GM12878 (cell line): Measurements from ENCODE around the gene PILRB. TPM values are rescaled to one million over a fixed set of nuclear protein-coding genes. Genes with fewer than 3 reads are reported as not detected.
A peak's percentile ranks its signal among the peaks of the same experiment; 100 is the strongest.

Experiments used
- BACH1 ChIP-seq: fragments of 450-650 bp; IDR thresholded peaks from 2 replicates; pipeline ENCODE4 v1.6.1; 2017; ENCODE audit warnings: mild to moderate bottlenecking, borderline replicate concordance
- BCL3 ChIP-seq: IDR thresholded peaks from 2 replicates; pipeline ENCODE4 v1.6.1; 2011; ENCODE audit warnings: borderline replicate concordance, low read depth, mild to moderate bottlenecking, moderate library complexity, low read length; ENCODE audit not compliant: insufficient read depth, poor library complexity, severe bottlenecking
- CBFB ChIP-seq: IDR thresholded peaks from 2 replicates; pipeline ENCODE4 v1.6.1; 2016; ENCODE audit warnings: antibody characterized with exemption, low read depth
- CHD4 ChIP-seq: fragments of 200-600 bp; sonication (generic); IDR thresholded peaks from 2 replicates; pipeline ENCODE4 v1.6.1; 2016; ENCODE audit warnings: mild to moderate bottlenecking
- CREB1 ChIP-seq: IDR thresholded peaks from 2 replicates; pipeline ENCODE4 v1.6.1; 2012; ENCODE audit warnings: low read depth, mild to moderate bottlenecking, inconsistent platforms
- EED ChIP-seq: sonication (generic); IDR thresholded peaks from 2 replicates; pipeline ENCODE4 v1.6.1; 2016; ENCODE audit warnings: antibody characterized with exemption, low read depth
- EGR1 ChIP-seq, 2 experiments: IDR thresholded peaks; 1 replicate in 1 of 2; 2 replicates in 1 of 2; pipeline ENCODE4 v1.6.1; 2011 to 2012; ENCODE audit warnings: low read depth in 2 of 2, low read length in 2 of 2, borderline replicate concordance in 1 of 2, mild to moderate bottlenecking in 1 of 2, moderate library complexity in 1 of 2
- EP300 ChIP-seq, 2 experiments: fragments of 150-350 bp in 1 of 2; IDR thresholded peaks; 2 replicates each; pipeline ENCODE4 v1.6.1; 2011 to 2012; ENCODE audit warnings: low read depth in 2 of 2, low read length in 2 of 2, borderline replicate concordance in 1 of 2, improper control_type of control experiment in 1 of 2, inconsistent platforms in 1 of 2; ENCODE audit not compliant: control insufficient read depth in 1 of 2
- GABPA ChIP-seq: IDR thresholded peaks from 2 replicates; pipeline ENCODE4 v1.6.1; 2014; ENCODE audit warnings: antibody characterized with exemption, low read depth, mild to moderate bottlenecking, inconsistent platforms
- IKZF1 ChIP-seq: fragments of 450-650 bp; conservative IDR thresholded peaks from 2 replicates; pipeline ENCODE4 v1.6.1; 2017; ENCODE audit warnings: antibody characterized with exemption, mild to moderate bottlenecking
- IRF4 ChIP-seq: IDR thresholded peaks from 2 replicates; pipeline ENCODE4 v1.6.1; 2011; ENCODE audit warnings: low read depth, low read length
- NBN ChIP-seq: fragments of 450-650 bp; IDR thresholded peaks from 2 replicates; pipeline ENCODE4 v1.6.1; 2016
- NFIC ChIP-seq: IDR thresholded peaks from 2 replicates; pipeline ENCODE4 v1.6.1; 2012; ENCODE audit warnings: low read depth, mild to moderate bottlenecking, inconsistent platforms, low read length, moderate library complexity
- NR2F1 ChIP-seq: fragments of 450-650 bp; conservative IDR thresholded peaks from 2 replicates; pipeline ENCODE4 v1.6.1; 2017; ENCODE audit warnings: mild to moderate bottlenecking
- PBX3 ChIP-seq: IDR thresholded peaks from 2 replicates; pipeline ENCODE4 v1.6.1; 2011; ENCODE audit warnings: mild to moderate bottlenecking, low read depth, low read length, moderate library complexity; ENCODE audit not compliant: insufficient replicate concordance
- PML ChIP-seq: IDR thresholded peaks from 2 replicates; pipeline ENCODE4 v1.6.1; 2012; ENCODE audit warnings: low read length, inconsistent platforms
- POLR2AphosphoS5 ChIP-seq: IDR thresholded peaks from 2 replicates; pipeline ENCODE4 v1.6.1; 2011; ENCODE audit warnings: mild to moderate bottlenecking, low read length, inconsistent platforms
- RELB ChIP-seq: fragments of 450-650 bp; IDR thresholded peaks from 2 replicates; pipeline ENCODE4 v1.6.1; 2017; ENCODE audit warnings: low read depth, mild to moderate bottlenecking, moderate library complexity
- SKIL ChIP-seq: fragments of 450-650 bp; IDR thresholded peaks from 2 replicates; pipeline ENCODE4 v1.6.1; 2017; ENCODE audit warnings: mild to moderate bottlenecking, low read depth, inconsistent platforms; ENCODE audit not compliant: poor library complexity, severe bottlenecking
- SMAD5 ChIP-seq: IDR thresholded peaks from 2 replicates; pipeline ENCODE4 v1.6.1; 2016; ENCODE audit warnings: antibody characterized with exemption, low read depth
- SP1 ChIP-seq: IDR thresholded peaks from one replicate; pipeline ENCODE4 v1.6.1; 2011; ENCODE audit warnings: low read depth, low read length
- SPI1 ChIP-seq: IDR thresholded peaks from 2 replicates; pipeline ENCODE4 v1.6.1; 2011; ENCODE audit warnings: low read depth, mild to moderate bottlenecking, low read length, moderate library complexity, borderline replicate concordance; ENCODE audit not compliant: insufficient read depth
- TCF12 ChIP-seq: IDR thresholded peaks from 2 replicates; pipeline ENCODE4 v1.6.1; 2011; ENCODE audit warnings: low read depth, mild to moderate bottlenecking, low read length
- WRNIP1 ChIP-seq: IDR thresholded peaks from 2 replicates; pipeline ENCODE4 v1.6.1; 2011; ENCODE audit warnings: low read depth, low read length, improper control_type of control experiment, borderline replicate concordance
- ZNF217 ChIP-seq: fragments of 450-650 bp; IDR thresholded peaks from 2 replicates; pipeline ENCODE4 v1.6.1; 2017; ENCODE audit warnings: antibody characterized with exemption, mild to moderate bottlenecking
- polyA plus RNA-seq, 11 experiments: library from polyadenylated mRNA; depleted of rRNA in 4 of 11; unstranded in 6 of 11; stranded (reverse) in 5 of 11; fragments of >200 nt; fragmentation: Nextera tagmentation in 4 of 11; fragmentation: Illumina TruSeq in 1 of 11; extraction: Ambion mirVana in 4 of 11; extraction: Trizol in 1 of 11; gene quantifications; 1 replicate in 1 of 11; 2 replicates in 10 of 11; pipeline versions ENCODE4 v1.2.1 to v1.2.3, GENCODE V29; 2011 to 2016; ENCODE audit warnings: inconsistent platforms in 2 of 11, missing spikeins in 2 of 11, low read depth in 1 of 11
- total RNA-seq, 4 experiments: library from RNA; depleted of rRNA in 3 of 4; stranded (reverse); fragments of >200 nt in 3 of 4; fragmentation: Illumina TruSeq in 1 of 4; extraction: Trizol in 1 of 4; gene quantifications; 2 replicates each; pipeline versions ENCODE4 v1.2.1 to v1.2.3, GENCODE V29; 2013 to 2021

Gene PILRB
- total and polyA plus RNA-seq, 10 of the 15 experiments (the other 5 are each of a cell fraction or from before 2014, with no cell fraction given), result 2.6 to 50.3 (median 22.0) TPM

GRCh38 chr7:100366411-100367250, 8.7 kb downstream of the PILRB start (continued):
- no peak for TF ChIP-seq PML
- 0 out of 4 replicates have a peak, but pooled peaks of 1 of the 2 experiments have one; percentile 28 for TF ChIP-seq EP300 (IDR thresholded peaks at IDR 0.05; ENCODE audit: borderline replicate concordance in 1 of 2, control insufficient read depth in 1 of 2, low read depth in 2 of 2, low read length in 2 of 2)
- peak; percentile 65 for TF ChIP-seq CBFB
- peak; percentile 66; the same call in 1 of the 2 replicates for TF ChIP-seq POLR2AphosphoS5
- no peak for TF ChIP-seq SMAD5
- TF ChIP-seq CREB1, result peak; percentile 81
- TF ChIP-seq NFIC, result no peak
- peak; percentile 88 for TF ChIP-seq RELB
- TF ChIP-seq EED, result peak; percentile 79
- no peak for TF ChIP-seq TCF12
- TF ChIP-seq BACH1, result peak; percentile 57; the same call in 1 of the 2 replicates
- peak; percentile 67 for TF ChIP-seq SKIL
- TF ChIP-seq IKZF1, result peak; percentile 86
- TF ChIP-seq NR2F1, result peak; percentile 82
- peak; percentile 72 to 99 for TF ChIP-seq EGR1 (IDR thresholded peaks at IDR 0.05; ENCODE audit: borderline replicate concordance in 1 of 2, low read depth in 2 of 2, low read length in 2 of 2)
- TF ChIP-seq NBN, result peak; percentile 92
- no peak for TF ChIP-seq SPI1
- peak; percentile 40 for TF ChIP-seq SP1
- 0 out of 2 replicates have a peak, but pooled peaks have one; percentile 25 for TF ChIP-seq ZNF217
- peak; percentile 63 for TF ChIP-seq BCL3
- no peak for TF ChIP-seq GABPA
- TF ChIP-seq WRNIP1, result no peak
- TF ChIP-seq IRF4, result 0 out of 2 replicates have a peak, but pooled peaks have one; percentile 24
- TF ChIP-seq CHD4, result no peak
- TF ChIP-seq PBX3, result no peak
